Skin epidermis (tissue), 12 donors: ENCODE data around the gene HLA-DRB5.
"Not testable (repeated sequence)": the region's sequence is repeated elsewhere in the genome, so short reads cannot be mapped to it uniquely, and the experiment has no call there.

Source experiments
- H3K27ac ChIP-seq, 21 experiments: fragments of 200-600 bp; sonication (generic) in 11 of 21; one replicate each; pipeline ENCODE4 v1.5.0; 2020; ENCODE audit warnings: mild to moderate bottlenecking in 3 of 21, inconsistent platforms in 2 of 21, moderate library complexity in 2 of 21
- H3K4me3 ChIP-seq, 7 experiments: fragments of 200-600 bp; sonication (generic) in 2 of 7; one replicate each; pipeline ENCODE4 v1.5.0; 2020; ENCODE audit warnings: inconsistent platforms in 2 of 7, mild to moderate bottlenecking in 2 of 7, moderate library complexity in 1 of 7

The HLA-DRB5 gene

DNA sequence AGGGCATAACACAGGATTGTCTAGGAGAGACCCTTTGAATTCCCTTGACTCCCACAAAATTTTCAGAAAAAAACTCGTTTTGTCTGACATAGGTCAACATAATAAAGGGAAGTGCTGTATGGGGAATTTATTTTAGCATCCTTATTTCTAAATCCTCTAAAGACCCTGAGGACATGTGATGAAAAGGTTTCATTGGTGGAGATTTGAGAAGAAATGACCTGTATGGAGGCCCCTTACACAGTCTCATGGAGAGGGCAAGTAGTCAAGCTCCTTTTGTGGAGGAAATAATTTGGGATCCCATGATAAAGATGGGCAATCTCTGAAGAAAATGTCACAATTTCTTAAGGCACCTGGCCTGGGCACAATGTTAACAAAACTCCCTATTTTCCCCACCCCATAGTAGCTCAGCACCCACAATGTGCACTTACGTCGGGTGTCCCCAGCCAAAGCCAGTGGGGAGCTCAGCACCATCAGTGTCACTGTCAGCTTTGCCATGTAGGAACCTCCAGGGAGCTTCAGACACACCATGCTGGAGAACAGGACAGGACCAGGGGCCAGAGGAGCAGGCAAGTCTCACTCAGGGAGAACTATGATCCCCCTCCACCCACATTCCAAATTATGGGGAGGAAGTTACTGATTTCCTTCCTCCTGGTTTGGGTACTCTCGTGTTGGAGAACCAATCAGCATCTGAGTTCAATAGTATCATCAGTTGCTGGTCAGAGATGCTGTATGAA lies at the start of gene HLA-DRB5:
TSS of gene HLA-DRB5 (minus strand) at position 591 of the 734 bp plus-strand sequence. CDS start at position 528, 63 bp downstream.
- peak within 1 kb of the TSS in 3 of 7 experiments; percentile 8 to 26 (median 24) for H3K4me3 ChIP-seq
- H3K27ac ChIP-seq, result peak within 1 kb of the TSS in 2 of 21 experiments; percentile 48 to 77

DNA sequence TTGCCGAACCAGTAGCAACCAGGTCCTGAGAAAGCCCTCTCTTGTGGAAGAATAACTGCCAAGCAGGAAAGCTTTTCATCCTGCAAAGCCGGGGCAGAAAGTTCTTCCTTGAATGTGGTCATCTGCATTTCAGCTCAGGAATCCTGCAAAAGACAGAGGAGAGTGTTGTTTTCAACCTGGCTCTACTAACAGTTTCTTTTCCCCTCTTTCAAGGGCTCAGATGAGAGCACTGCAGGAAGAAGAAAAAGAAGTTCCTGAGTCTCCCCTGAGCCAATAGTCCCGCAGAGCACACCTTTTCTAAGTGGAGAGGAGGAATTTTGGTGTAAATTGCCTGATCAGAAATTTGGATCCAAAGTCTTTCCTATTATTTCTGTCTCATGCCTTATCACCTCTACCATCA lies 48.9 kb upstream of the HLA-DRB5 start:
- Histone ChIP-seq H3K4me3 (no peak overlapping the region), H3K27ac (no peak overlapping the region)

DNA sequence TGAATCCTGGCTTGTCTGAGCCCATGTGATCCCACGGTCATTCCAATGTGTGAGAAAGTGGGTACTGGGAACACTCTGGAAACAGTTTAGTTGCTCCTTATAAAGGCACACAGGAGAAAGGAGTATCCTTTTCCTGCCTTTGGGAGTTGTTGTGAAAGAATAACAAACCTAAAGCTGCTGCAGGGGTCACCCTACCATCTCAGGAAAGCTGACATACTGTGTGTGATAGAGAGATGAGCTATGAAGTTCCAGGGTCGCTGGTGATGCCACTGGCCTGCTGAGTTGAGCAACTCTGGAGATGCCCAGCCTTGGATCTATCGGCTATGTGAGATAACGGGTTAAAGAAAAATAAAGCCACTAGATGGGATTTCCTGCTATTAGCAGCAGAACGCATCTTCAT lies 47.4 kb upstream of the HLA-DRB5 start:
- H3K4me3 ChIP-seq, H3K27ac ChIP-seq: not testable (repeated sequence)

DNA sequence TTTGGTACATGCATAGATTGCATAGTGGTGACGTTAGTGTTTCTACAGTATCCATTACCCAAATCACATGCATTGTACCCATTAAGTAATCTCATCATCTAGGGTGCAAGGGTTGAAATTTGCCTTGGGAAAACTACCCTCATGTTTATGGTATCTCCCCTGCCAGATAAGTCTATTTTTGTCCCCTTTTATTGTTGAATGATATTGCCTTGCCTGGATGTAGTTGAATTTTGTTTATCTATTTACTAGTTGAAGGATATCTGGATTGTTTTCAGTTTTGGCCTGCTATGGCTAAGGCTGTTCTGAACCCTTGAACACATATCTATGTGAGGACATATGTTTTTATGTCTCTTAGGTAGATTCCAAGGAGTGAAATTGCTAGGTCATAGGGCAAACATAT lies 46.2 kb upstream of the HLA-DRB5 start:
- H3K27ac ChIP-seq, result no peak overlapping the region
- no peak overlapping the region for H3K4me3 ChIP-seq

DNA sequence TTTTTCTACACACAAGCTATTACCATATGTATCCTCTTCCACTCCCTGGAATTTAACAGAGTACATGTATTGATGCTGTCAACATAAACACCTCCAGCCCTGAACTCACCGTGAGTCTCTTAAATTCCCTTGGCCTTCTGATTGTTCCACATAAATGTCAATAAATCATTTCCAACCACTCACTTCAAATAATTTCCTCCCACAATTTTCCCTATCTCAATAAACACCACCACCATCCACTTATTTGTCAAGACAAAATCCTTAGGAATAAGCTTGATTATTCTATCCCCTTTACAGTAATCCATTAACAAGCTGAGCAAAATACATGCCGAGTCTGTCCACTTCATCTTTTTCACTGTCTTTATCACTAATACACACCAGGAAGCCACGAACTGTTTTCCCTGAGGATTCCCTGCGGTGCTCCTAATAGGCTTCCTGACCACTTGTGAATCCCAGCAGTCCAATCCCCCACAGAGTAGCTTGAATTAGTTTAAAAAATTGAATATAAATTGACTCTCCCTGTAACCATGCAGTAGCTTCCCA lies 40.3 kb upstream of the HLA-DRB5 start:
- no peak overlapping the region for H3K27ac ChIP-seq
- no peak overlapping the region for H3K4me3 ChIP-seq

DNA sequence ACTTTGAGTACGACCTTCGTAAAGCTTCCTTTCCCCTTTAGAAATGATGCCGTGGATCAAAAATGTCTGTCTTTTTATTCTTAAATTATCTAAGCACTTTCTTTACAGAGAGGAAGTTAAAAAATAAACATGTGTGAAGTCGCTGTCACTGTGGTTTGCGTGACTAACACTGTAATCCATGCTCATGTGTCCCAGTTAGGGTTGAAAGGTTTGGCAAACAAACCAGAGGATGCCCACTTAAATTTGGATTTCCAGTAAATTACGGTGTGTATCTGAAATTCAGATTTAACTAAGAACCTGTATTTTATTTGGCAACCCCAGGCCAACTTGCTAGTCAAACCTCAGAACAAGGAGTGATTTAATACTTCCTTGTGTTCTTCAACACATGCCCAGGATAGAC lies 38.5 kb upstream of the HLA-DRB5 start:
- H3K4me3 ChIP-seq, result no peak overlapping the region

DNA sequence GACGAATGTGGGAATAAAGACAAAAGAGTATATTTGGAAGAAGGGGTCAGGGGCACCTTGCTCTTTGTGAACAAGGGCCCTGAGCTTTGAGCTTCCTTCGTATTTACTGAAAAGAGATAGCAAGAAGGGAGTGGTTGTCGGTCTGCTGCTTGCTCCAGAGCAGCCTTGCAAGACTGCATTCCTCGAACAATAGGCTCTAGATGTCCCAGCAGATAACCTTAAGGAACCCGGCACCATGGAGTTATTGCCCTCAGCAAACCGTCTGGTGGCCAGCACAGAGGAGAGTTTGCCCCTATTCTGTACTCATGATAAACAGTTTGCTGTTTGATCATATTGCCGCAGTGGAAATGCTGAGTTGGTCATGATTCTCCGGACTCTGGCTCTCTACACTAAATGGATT lies 36.9 kb upstream of the HLA-DRB5 start:
- Histone ChIP-seq H3K4me3 (no peak overlapping the region), H3K27ac (no peak overlapping the region)

More for the DNA sequence above, 38.5 kb upstream of the HLA-DRB5 start:
- H3K27ac ChIP-seq, result no peak overlapping the region

DNA sequence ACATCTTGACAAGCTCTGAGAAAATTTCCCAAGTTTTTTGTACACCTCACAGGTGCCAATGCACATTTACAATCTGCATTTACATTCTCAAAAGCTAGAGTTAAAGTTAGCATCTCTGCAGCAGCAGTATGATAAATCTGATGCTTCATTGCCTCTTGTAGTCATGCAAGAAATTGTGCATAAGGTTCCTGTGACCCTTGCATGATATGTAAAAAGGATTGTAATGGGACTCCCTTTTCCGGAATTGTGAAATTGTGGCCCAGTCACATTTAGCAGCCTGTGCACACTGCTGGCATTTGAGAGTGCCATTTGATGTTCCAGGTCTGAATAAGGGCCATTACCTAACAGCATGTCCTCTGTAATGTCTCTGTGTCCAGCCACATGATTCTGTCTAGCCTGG lies 35.4 kb upstream of the HLA-DRB5 start:
- Histone ChIP-seq H3K27ac (no peak overlapping the region), H3K4me3 (no peak overlapping the region)

DNA sequence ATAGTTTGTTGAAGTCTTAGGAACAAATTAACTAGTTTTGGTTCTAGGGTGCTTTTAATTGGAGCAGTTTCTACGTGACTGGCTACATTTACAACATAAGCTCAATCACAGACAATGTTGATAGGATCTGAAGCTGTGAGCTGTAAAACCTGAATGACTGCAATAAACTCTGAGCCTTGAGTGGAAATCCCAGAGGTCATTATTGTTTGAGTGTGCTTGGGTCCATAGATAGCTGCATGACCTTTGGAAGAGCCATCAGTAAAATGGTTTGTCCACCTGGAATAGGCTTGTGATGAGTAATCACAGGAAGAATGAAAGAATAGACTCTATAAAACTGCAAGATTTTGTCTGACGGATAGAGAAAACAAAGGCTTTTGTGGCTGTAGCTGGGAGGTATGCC lies 32.9 kb upstream of the HLA-DRB5 start:
- Histone ChIP-seq H3K27ac (no peak overlapping the region), H3K4me3 (no peak overlapping the region)

DNA sequence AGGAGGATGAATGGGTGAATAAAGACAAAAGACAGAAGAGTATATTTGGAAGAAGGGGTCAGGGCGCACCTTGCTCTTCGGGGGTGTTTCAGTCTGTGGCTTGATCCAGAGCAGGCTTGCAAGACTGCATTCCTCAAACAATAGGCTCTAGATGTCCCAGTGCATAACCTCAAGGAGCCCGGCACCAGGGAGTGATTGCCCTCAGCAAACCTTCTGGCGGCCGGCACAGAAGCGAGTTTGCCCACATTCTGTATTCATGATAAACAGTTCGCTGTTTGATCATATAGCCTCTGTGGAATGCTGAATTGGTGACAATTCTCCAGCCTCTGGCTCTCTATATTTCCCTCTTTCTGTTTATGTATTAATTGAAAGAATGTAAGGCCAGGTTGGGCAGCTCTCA lies 29.7 kb upstream of the HLA-DRB5 start:
- Histone ChIP-seq H3K27ac (no peak overlapping the region), H3K4me3 (no peak overlapping the region)

DNA sequence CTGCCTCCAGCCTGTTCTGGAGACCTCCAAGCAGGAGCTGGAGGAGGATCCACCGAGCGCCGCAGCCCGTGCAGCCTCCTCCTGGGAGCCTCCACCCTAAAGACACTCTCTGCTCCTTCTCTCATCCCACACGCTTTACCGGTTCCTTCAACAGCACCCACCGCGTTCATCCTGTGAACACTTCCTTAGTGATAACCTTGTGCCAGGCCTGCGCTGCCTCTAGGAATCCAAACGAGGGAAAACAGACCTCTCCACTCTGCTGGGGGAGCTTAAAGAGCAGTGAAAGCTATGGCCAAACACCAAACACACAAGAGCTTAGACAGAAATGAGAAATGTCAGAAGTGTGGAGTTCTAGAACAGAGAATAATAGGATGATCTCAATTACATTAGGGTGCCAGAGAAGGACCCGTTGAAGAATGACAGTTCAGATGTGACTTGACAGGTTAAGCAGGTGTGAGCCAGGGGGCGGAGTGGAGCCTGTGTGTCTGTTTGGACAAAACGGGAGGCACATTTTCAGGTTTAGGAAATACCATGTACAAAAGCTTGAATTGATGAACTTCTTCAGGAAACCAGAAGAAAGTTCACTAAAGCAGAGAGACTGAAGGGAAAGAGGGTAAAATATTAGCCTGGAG lies 28.5 kb upstream of the HLA-DRB5 start:
- H3K4me3 ChIP-seq, result no peak overlapping the region

DNA sequence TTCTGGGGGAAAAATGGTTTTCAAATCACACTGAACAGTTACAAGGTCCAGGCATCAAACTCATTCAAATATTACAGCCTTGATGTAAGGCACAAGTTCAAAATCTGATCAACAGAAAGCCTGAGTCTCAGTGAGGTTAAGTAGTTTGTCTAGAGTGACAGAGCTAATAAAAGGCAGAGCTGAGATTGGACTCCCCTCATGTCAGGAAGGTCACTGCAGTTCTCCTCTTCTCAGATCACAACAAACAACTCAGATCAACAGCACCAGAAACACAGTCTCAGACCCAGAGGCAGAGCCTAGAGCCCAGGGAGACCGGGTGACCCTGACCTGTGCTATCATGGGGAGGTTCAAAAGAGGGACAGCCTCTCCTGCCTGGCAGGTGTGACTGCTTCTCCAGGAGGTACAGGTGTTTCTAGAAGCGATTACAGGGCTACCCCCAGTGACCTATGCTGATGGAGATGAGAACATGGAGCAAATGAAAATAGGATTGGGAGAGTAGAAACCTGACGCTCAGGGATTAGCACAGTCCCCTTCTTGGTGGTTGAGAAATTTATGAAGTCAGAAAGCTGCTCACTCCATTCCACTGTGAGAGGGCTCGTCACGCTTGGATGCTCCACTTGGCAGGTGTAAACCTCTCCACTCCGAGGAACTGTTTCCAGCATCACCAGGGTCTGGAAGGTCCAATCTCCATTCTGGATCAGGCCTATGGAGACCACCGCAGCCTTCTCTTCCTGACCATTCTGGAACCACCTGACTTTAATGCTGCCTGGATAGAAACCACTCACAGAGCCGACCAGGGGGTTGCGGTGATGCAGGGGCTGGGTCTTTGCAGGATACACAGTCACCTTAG lies 24.3 kb upstream of the HLA-DRB5 start:
- no peak overlapping the region for H3K27ac ChIP-seq

More for the DNA sequence above, 28.5 kb upstream of the HLA-DRB5 start:
- no peak overlapping the region for H3K27ac ChIP-seq

DNA sequence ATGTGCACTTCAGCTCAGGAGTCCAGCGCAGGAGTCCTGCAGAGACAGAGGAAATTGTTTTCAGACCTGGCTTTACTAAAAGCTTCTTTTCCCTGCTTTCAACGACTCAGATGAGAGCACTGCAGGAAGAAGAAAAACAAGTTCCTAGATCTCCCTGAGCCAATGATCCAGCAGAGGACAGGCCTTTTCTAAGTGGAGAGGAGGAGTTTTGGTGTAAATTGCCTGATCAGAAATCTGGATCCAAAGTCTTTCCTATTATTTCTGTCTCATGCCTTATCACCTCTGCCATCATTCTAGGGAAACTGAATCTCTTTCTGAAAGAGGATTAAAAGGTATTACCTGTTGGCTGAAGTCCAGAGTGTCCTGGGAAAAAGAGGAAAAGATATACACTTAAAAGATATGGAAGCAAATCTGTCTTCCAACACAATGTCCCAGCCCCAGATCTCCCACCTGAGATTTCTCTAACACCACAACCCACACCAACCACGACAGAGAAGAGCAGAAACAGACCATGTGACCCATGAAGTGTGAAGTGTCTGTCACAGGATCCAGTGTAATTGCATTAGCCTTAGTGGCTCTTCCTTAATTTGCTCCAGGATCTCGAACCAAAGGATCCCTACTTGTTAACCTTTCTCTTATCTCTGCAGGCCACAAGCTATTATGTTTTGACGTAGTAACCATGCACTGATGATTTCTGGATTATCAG lies 23.1 kb upstream of the HLA-DRB5 start:
- no peak overlapping the region for H3K4me3 ChIP-seq
- H3K27ac ChIP-seq, result no peak overlapping the region

More for the DNA sequence above, 24.3 kb upstream of the HLA-DRB5 start:
- H3K4me3 ChIP-seq, result no peak overlapping the region

DNA sequence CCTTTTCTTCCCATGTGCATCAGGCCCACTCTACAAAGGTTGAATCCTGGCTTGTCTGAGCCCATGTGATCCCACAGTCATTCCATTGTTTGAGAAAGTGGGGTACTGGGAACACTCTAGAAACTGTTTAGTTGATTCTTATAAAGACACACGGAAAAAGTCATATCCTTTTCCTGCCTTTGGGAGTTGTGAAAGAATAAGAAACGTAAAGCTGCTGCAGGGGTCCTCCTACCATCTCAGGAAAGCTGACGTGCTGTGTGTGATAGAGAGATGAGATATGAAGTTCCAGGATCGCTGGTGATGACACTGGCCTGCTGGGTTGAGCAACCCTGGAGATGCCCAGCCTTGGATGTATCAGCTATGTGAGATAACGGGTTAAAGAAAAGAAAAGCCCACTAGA lies 21.3 kb upstream of the HLA-DRB5 start:
- H3K27ac ChIP-seq, result no peak overlapping the region
- H3K4me3 ChIP-seq, result no peak overlapping the region

DNA sequence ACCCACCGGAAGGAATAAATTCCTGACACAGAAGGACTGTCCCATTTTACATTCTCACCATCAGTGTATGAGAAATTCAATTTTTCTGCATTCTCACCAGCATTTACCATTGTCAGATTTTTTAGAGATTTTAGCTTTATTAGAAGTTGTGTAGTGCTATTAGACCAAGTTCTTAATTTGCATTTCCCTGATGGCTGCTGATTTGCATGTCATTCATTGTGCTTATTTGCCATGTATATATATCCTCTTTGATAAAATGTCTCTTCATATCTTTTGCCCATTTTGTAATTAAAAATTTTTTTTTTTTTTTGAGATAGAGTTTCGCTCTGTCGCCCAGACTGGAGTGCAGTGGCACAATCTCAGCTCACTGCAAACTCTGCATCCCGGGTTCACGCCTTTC lies 9.8 kb upstream of the HLA-DRB5 start:
- Histone ChIP-seq H3K4me3 (no peak overlapping the region), H3K27ac (no peak overlapping the region)

DNA sequence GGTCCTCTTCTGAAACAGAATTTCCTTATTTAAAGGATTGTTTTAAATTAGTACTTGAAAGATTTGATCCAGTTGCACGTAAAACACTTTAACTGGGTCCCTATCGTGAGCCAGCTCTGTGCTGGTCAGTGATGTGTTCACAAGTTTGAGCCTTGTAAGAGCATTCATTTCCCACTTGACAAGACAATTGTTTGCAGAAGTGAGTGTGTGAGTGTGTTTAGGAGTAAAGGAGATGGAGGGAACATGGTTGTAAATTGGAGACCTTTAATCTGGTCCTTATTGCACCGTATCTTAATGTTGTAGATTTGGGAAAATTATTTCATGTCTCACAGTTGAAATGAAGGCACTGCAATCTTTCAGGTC lies 325 bp upstream of the HLA-DRB5 start:
- H3K4me3 ChIP-seq, result not testable (repeated sequence)
- H3K27ac ChIP-seq, result peak overlapping the region in 1 of 21 experiments; percentile 30

DNA sequence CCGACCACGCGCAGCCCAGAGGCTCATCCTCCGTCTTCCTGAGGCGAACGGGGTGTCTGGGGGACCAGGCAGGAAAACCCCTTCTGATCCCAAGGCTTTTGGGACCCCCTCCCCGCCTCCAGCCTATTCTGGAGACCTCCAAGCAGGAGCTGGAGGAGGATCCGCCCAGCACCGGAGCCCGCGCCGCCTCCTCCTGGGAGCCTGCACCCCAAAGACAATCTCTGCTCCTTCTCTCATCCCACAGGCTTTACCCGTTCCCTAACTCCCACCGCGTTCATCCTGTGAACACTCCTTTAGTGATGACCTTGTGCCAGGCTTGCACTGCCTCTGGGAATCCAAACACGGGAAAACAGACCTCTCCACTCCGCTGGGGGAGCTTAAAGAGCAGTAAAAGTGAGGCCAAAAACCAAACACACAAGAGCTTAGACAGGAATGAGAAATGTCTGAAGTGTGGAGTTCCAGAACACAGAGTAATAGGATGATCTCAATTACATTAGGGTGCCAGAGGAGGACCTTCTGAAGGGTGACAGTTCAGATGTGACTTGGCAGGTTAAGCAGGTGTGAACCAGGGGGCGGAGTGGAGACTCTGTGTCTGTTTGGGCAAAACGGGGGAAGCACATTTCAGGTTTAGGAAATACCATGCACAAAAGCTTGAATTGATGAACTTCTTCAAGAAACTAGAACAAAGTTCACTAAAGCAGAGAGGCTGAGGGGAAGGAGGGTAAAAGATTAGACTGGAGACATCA lies 7.6 kb downstream of the HLA-DRB5 start:
- Histone ChIP-seq H3K27ac (no peak overlapping the region), H3K4me3 (no peak overlapping the region)

DNA sequence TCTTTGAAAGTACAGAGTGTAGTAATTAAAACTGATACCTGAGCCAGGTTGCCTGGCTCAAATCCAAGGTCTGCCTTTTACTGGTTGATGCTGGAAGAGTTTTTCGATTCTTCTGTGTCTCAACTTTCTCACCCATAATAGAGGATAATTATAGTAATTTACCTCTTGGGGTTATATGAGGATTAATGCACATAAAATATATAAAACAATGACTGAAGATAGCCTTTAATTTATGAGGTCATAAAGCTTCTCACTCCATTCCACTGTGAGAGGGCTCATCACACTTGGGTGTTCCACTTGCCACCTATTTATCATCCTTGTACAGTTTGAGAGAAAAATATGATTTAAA lies 10.2 kb downstream of the HLA-DRB5 start:
- Histone ChIP-seq H3K27ac (no peak overlapping the region), H3K4me3 (no peak overlapping the region)
